IMR-90 (cell line): Measurements from ENCODE around the gene PC. TPM values are rescaled to one million over a fixed set of nuclear protein-coding genes. Genes with fewer than 3 reads are reported as not detected.

Source experiments
- ATAC-seq: fragments of 200-7000 bp; cut with Tn5 transposase; 2 replicates; pipeline ENCODE4 v1.9.1; 2020; ENCODE audit warnings: low read depth, mild to moderate bottlenecking, moderate library complexity
- BruUV-seq: library from RNA; stranded (reverse); fragments of 400-500 nt; replicated peaks from 2 replicates; lab custom pipeline; 2021; lab: Mats Ljungman, UMichigan
- CTCF ChIA-PET: fragments of 300-600 bp; formaldehyde crosslinking; extraction: SDS; loops from one replicate; lab custom pipeline; 2021; ENCODE audit warnings: antibody characterized with exemption; lab: Yijun Ruan, JAX
- POLR2A ChIA-PET: fragments of 300-600 bp; sonication (Branson Sonifier 250); formaldehyde crosslinking; loops from one replicate; lab custom pipeline; 2022; ENCODE audit warnings: antibody characterized with exemption; ENCODE audit not compliant: unreplicated experiment; lab: Charles Lee
- DNase-seq: peaks from one replicate; pipeline ENCODE4 v3.0.0; 2013
- H2AFZ ChIP-seq: replicated peaks from 2 replicates; pipeline ENCODE3; 2013; ENCODE audit warnings: low read length, mild to moderate bottlenecking; ENCODE audit not compliant: poor library complexity
- H2AK5ac ChIP-seq: 2 replicates; pipeline ENCODE4 v1.6.1; 2013; ENCODE audit warnings: low read depth, low read length, inconsistent platforms
- H2AK9ac ChIP-seq: replicated peaks from 2 replicates; pipeline ENCODE3; 2013; ENCODE audit warnings: mild to moderate bottlenecking, low read depth, low read length, moderate library complexity; ENCODE audit not compliant: poor library complexity
- H2BK120ac ChIP-seq: 2 replicates; pipeline ENCODE4 v1.6.1; 2013; ENCODE audit warnings: low read depth, low read length, inconsistent platforms
- H2BK15ac ChIP-seq: 3 replicates; pipeline ENCODE4 v1.6.1; 2013; ENCODE audit warnings: low read depth, low read length, inconsistent platforms
- H2BK20ac ChIP-seq: 2 replicates; pipeline ENCODE4 v1.6.1; 2013; ENCODE audit warnings: low read depth, mild to moderate bottlenecking, inconsistent platforms, low read length, moderate library complexity
- H2BK5ac ChIP-seq: 2 replicates; pipeline ENCODE4 v1.6.1; 2013; ENCODE audit warnings: mild to moderate bottlenecking, low read depth, low read length, inconsistent platforms; ENCODE audit not compliant: poor library complexity, severe bottlenecking
- H3K14ac ChIP-seq: replicated peaks from 2 replicates; pipeline ENCODE4 v1.6.1; 2013; ENCODE audit warnings: low read depth, low read length, inconsistent platforms
- H3K18ac ChIP-seq: 2 replicates; pipeline ENCODE4 v1.6.1; 2013; ENCODE audit warnings: low read depth, low read length, control low read depth
- H3K23ac ChIP-seq: 2 replicates; pipeline ENCODE4 v1.6.1; 2013; ENCODE audit warnings: low read depth, low read length, inconsistent platforms
- H3K27ac ChIP-seq: 2 replicates; pipeline ENCODE4 v1.5.1; 2013; ENCODE audit warnings: mild to moderate bottlenecking, control low read depth, low read length; ENCODE audit not compliant: insufficient read depth
- H3K27me3 ChIP-seq: 2 replicates; pipeline ENCODE4 v1.6.1; 2013; ENCODE audit warnings: low read length; ENCODE audit not compliant: control insufficient read depth, insufficient read depth
- H3K36me3 ChIP-seq: 2 replicates; pipeline ENCODE4 v1.6.1; 2013; ENCODE audit warnings: low read length, mixed read lengths; ENCODE audit not compliant: control insufficient read depth, insufficient read depth
- H3K4ac ChIP-seq: 2 replicates; pipeline ENCODE4 v1.6.1; 2013; ENCODE audit warnings: low read depth, low read length, inconsistent platforms
- H3K4me1 ChIP-seq: 2 replicates; pipeline ENCODE4 v1.6.1; 2013; ENCODE audit warnings: low read length, mixed read lengths; ENCODE audit not compliant: control insufficient read depth, insufficient read depth
- H3K4me2 ChIP-seq: 2 replicates; pipeline ENCODE4 v1.6.1; 2013; ENCODE audit warnings: low read depth, mild to moderate bottlenecking, control low read depth, low read length, moderate library complexity
- H3K4me3 ChIP-seq: 2 replicates; pipeline ENCODE4 v1.5.1; 2013; ENCODE audit warnings: low read depth, mild to moderate bottlenecking, control low read depth, low read length, moderate library complexity; ENCODE audit not compliant: insufficient read depth
- H3K56ac ChIP-seq: 2 replicates; pipeline ENCODE4 v1.6.1; 2013; ENCODE audit warnings: low read length, inconsistent platforms; ENCODE audit not compliant: insufficient read depth; ENCODE audit errors: extremely low read depth
- H3K79me1 ChIP-seq, 2 experiments: 2 replicates each; pipeline ENCODE4 v1.6.1; 2013; ENCODE audit warnings: low read length in 2 of 2, inconsistent platforms in 1 of 2, low read depth in 1 of 2
- H3K9ac ChIP-seq: 2 replicates; pipeline ENCODE4 v1.6.1; 2013; ENCODE audit warnings: low read depth, low read length, control low read depth
- H3K9me1 ChIP-seq: 2 replicates; pipeline ENCODE4 v1.6.1; 2013; ENCODE audit warnings: low read length, inconsistent platforms; ENCODE audit not compliant: insufficient read depth
- H3K9me3 ChIP-seq: 2 replicates; pipeline ENCODE4 v1.6.1; 2013; ENCODE audit warnings: low read length; ENCODE audit not compliant: control insufficient read depth, insufficient read depth
- H4K20me1 ChIP-seq: 2 replicates; pipeline ENCODE4 v1.6.1; 2013; ENCODE audit warnings: low read length, inconsistent platforms; ENCODE audit not compliant: insufficient read depth
- H4K5ac ChIP-seq: 2 replicates; pipeline ENCODE4 v1.6.1; 2013; ENCODE audit warnings: mild to moderate bottlenecking, low read depth, low read length, control low read depth
- H4K8ac ChIP-seq, 2 experiments: 2 replicates each; pipeline ENCODE4 v1.6.1; 2013; ENCODE audit warnings: low read depth in 2 of 2, low read length in 2 of 2, control low read depth in 1 of 2, inconsistent platforms in 1 of 2
- H4K91ac ChIP-seq: 2 replicates; pipeline ENCODE4 v1.6.1; 2013; ENCODE audit warnings: low read depth, low read length, inconsistent platforms; ENCODE audit not compliant: insufficient read depth
- BHLHE40 ChIP-seq: fragments of 150-350 bp; IDR thresholded peaks from 2 replicates; pipeline ENCODE4 v1.6.1; 2016; ENCODE audit warnings: mild to moderate bottlenecking, low read depth, low read length
- CEBPB ChIP-seq: IDR thresholded peaks from 2 replicates; pipeline ENCODE4 v1.6.1; 2012; ENCODE audit warnings: low read depth, low read length, improper control_type of control experiment
- CHD1 ChIP-seq: IDR thresholded peaks from 2 replicates; pipeline ENCODE4 v1.6.1; 2012; ENCODE audit warnings: low read depth, low read length, improper control_type of control experiment
- CTCF ChIP-seq: conservative IDR thresholded peaks from 2 replicates; pipeline ENCODE4 v1.5.1; 2012; ENCODE audit warnings: mild to moderate bottlenecking, low read depth, low read length, improper control_type of control experiment
- FOS ChIP-seq: fragments of 150-350 bp; IDR thresholded peaks from 2 replicates; pipeline ENCODE4 v1.6.1; 2016; ENCODE audit warnings: low read depth, low read length
- NFE2L2 ChIP-seq: fragments of 150-350 bp; IDR thresholded peaks from 2 replicates; pipeline ENCODE4 v1.6.1; 2016; ENCODE audit warnings: low read depth, mild to moderate bottlenecking, low read length
- POLR2A ChIP-seq: IDR thresholded peaks from 2 replicates; pipeline ENCODE4 v1.6.1; 2012; ENCODE audit warnings: mild to moderate bottlenecking, low read depth, low read length
- RCOR1 ChIP-seq: IDR thresholded peaks from 2 replicates; pipeline ENCODE4 v1.6.1; 2012; ENCODE audit warnings: mild to moderate bottlenecking, low read length, improper control_type of control experiment; ENCODE audit not compliant: insufficient replicate concordance
- WGBS, 2 experiments: methylation state at CpG; one replicate each; pipeline versions ENCODE4 v1.1.5 to v1.1.7; 2013; ENCODE audit warnings: missing lambda C conversion rate in 2 of 2; ENCODE audit not compliant: insufficient read length in 1 of 2; ENCODE audit errors: extremely low coverage in 2 of 2; 5-methylcytosine and 5-hydroxymethylcytosine counted together
- dilution Hi-C: fragments of 300-500 bp; cut with HindIII; formaldehyde crosslinking; loops from one replicate; pipeline ENCODE4 v1.14.3; 2018; ENCODE audit warnings: low sequenced_read_pairs; ENCODE audit not compliant: unreplicated experiment
- in situ Hi-C: fragments of 300-500 bp; cut with MboI; formaldehyde crosslinking; loops from 3 replicates; pipeline ENCODE4 v1.14.3; 2019; ENCODE audit warnings: low sequenced_read_pairs, inconsistent platforms, mixed read lengths
- intact Hi-C: fragments of 100-400 bp; cut with micrococcal nuclease; formaldehyde crosslinking; loops from 2 replicates; pipeline ENCODE4 v1.10.0; 2022
- polyA plus RNA-seq, 3 experiments: library from polyadenylated mRNA; depleted of rRNA; stranded (reverse); fragments of >200 nt; gene quantifications; 2 replicates each; pipeline ENCODE4 v1.2.3, GENCODE V29; 2012; ENCODE audit warnings: low replicate concordance in 1 of 3
- total RNA-seq: library from RNA; depleted of rRNA; stranded (reverse); fragments of >200 nt; gene quantifications from 2 replicates; pipeline ENCODE4 v1.2.3, GENCODE V29; 2012

PC gene
- total and polyA plus RNA-seq, 2 of the 4 experiments (the other 2 are of a cell fraction) = 13.6 to 15.7 TPM

- H3K14ac ChIP-seq = no peak overlapping the region
- H2AK5ac ChIP-seq = no peak overlapping the region
- H4K5ac ChIP-seq = no peak overlapping the region
- no peak overlapping the region for H3K9ac ChIP-seq
- BruUV-seq = no TSS peak
- TF ChIP-seq CTCF = no peak
- no peak for TF ChIP-seq CHD1
- no peak for TF ChIP-seq CEBPB
- TF ChIP-seq BHLHE40 = no peak
- no peak for TF ChIP-seq FOS
- TF ChIP-seq NFE2L2 = no peak
- TF ChIP-seq POLR2A = no peak
- TF ChIP-seq RCOR1 = no peak
- no peak overlapping the region for H3K18ac ChIP-seq
- H4K8ac ChIP-seq = no peak overlapping the region
- dilution Hi-C loops (no loop called here), intact Hi-C loops (loop anchor here (5.0 kb wide), 2 partner anchors 132 to 192 kb away; no protein-coding TSS in a partner anchor), in situ Hi-C loops (no loop called here)
- H3K23ac ChIP-seq = no peak overlapping the region
- peaks cover 38 to 68% of the 10 kb centered on the region in 2 experiments for H3K79me1 ChIP-seq
- no peak overlapping the region for H3K4me2 ChIP-seq
- no peak overlapping the region for H3K27ac ChIP-seq
- no peak overlapping the region for H2BK120ac ChIP-seq
- H3K4me3 ChIP-seq = no peak overlapping the region
- CTCF ChIA-PET = no interaction called here
- no peak overlapping the region for H2AK9ac ChIP-seq
- H3K9me3 ChIP-seq = no peaks in the 10 kb centered on the region
- no peak overlapping the region for H3K56ac ChIP-seq
- no peak for ATAC-seq
- H4K91ac ChIP-seq = no peak overlapping the region
- POLR2A ChIA-PET = no interaction called here
- peaks cover 8% of the 10 kb centered on the region for H3K4me1 ChIP-seq
- H3K27me3 ChIP-seq = no peaks in the 10 kb centered on the region
- DNase-seq = no peak
- no peak overlapping the region for H2BK20ac ChIP-seq
- H3K36me3 ChIP-seq = peaks cover 17% of the 10 kb centered on the region
- H3K4ac ChIP-seq = no peak overlapping the region
- no peaks in the 10 kb centered on the region; the same call in 1 of the 2 replicates for H3K9me1 ChIP-seq
- 90% methylated on average over 3 of the region's 4 CpGs; no CpG with 5 or more reads in 1 of the 2 experiments for WGBS, 2 experiments
- H2BK15ac ChIP-seq = no peak overlapping the region
- H4K20me1 ChIP-seq = peaks cover 15% of the 10 kb centered on the region; the same call in 1 of the 2 replicates
- no peak overlapping the region for H2AFZ ChIP-seq
- H2BK5ac ChIP-seq = no peak overlapping the region
Measured at GRCh38 chr11:66840317-66841091, 117.7 kb downstream of the PC start.
